ENCODE measurements around the gene DIAPH1. TPM values are rescaled to one million over a fixed set of nuclear protein-coding genes. Genes with fewer than 3 reads are reported as not detected.
A peak's percentile ranks its signal among the peaks of the same experiment; 100 is the strongest.

DIAPH1 gene
- total RNA-seq, 1 donor from 2014 or later = 118 TPM

DNA sequence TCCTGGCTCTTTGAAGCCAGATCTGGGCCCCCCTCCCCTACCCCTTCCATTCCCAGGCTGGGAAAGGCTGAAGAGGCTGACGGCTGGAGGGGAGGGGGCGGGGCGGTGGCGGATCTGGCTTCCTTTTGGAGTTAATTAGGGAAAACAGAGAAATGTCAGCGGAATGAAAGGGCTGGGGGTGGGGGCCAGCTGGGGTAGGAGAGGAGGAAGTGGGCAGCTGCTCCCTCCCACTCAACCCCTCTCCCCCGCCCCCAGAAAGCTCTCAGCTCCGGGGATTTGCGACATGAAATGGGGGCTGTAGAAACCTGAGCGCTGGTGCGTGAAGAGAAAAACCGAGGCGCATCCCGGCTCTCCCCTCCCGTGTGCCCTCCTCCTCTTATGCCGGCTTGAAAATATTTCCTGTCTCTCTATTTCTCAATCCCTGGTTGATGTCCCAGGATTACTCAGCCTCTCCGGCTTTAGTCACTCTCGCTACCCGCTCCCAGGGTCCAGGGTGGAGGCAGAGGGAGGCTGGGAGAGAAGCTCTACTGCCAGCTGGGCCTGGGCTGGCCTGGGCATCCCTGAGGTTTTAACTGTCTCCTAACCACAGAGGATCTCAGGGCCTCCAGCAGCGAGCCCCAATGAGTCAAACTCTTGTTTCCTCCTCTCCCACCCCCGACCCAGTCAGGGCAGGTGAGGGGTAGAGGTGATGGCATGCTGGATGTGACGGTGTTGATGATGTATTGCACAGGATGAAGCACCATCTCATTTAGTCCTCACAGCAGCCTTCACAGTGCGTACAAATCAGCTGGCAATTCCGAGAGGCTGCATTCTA lies 109.8 kb downstream of the DIAPH1 start:
- H3K4me1 ChIP-seq = peaks cover 52% of the 10 kb centered on the region

GRCh38 chr5:141508440-141508797 lies 110.4 kb downstream of the DIAPH1 start:
- TF ChIP-seq CTCF (IDR thresholded peaks at IDR 0.05) = no peak
- ATAC-seq (no peak), DNase-seq (no peak)

More for the DNA sequence above, 109.8 kb downstream of the DIAPH1 start:
- Histone ChIP-seq H3K9me3 (no peaks in the 10 kb centered on the region), H3K36me3 (peaks cover 37% of the 10 kb centered on the region), H3K27me3 (ENCODE audit: low read depth) (no peaks in the 10 kb centered on the region), H3K27ac (peak overlapping the region; percentile 76), H3K4me3 (peak overlapping the region; percentile 32)
- ATAC-seq (peak; percentile 22 to 27), DNase-seq (no peak)
- intact Hi-C loops (cut with DNase I) = no loop called here
- no peak for TF ChIP-seq CTCF (IDR thresholded peaks at IDR 0.05)

GRCh38 chr5:141507387-141508091 lies 111.3 kb downstream of the DIAPH1 start:
- peak in 1 of 2 donors; percentile 31 for ATAC-seq
- no peak for TF ChIP-seq CTCF (IDR thresholded peaks at IDR 0.05)
- DNase-seq = no peak
- Histone ChIP-seq H3K4me1 (peaks cover 37% of the 10 kb centered on the region), H3K4me3 (no peak overlapping the region), H3K36me3 (peaks cover 50% of the 10 kb centered on the region), H3K27me3 (ENCODE audit: low read depth) (no peaks in the 10 kb centered on the region), H3K27ac (peak overlapping the region; percentile 76), H3K9me3 (no peaks in the 10 kb centered on the region)
- intact Hi-C loops (cut with DNase I) = no loop called here

More at GRCh38 chr5:141508440-141508797, 110.4 kb downstream of the DIAPH1 start:
- Histone ChIP-seq H3K36me3 (peaks cover 41% of the 10 kb centered on the region), H3K4me1 (peaks cover 46% of the 10 kb centered on the region), H3K4me3 (peak overlapping the region; percentile 32), H3K9me3 (no peaks in the 10 kb centered on the region), H3K27ac (peak overlapping the region; percentile 76), H3K27me3 (ENCODE audit: low read depth) (no peaks in the 10 kb centered on the region)
- intact Hi-C loops (cut with DNase I) = no loop called here

- intact Hi-C loops (cut with DNase I) = no loop called here
- H3K27me3 ChIP-seq (ENCODE audit: low read depth) = no peaks in the 10 kb centered on the region
- peaks cover 32% of the 10 kb centered on the region for H3K4me1 ChIP-seq
- ATAC-seq (no peak), DNase-seq (no peak)
- no peaks in the 10 kb centered on the region for H3K9me3 ChIP-seq
- no peak for TF ChIP-seq CTCF (IDR thresholded peaks at IDR 0.05)
- H3K4me3 ChIP-seq = no peak overlapping the region
- peak overlapping the region; percentile 76 for H3K27ac ChIP-seq
- H3K36me3 ChIP-seq = peaks cover 46% of the 10 kb centered on the region
Measured at GRCh38 chr5:141506381-141507155, 112.2 kb downstream of the DIAPH1 start.

DNA sequence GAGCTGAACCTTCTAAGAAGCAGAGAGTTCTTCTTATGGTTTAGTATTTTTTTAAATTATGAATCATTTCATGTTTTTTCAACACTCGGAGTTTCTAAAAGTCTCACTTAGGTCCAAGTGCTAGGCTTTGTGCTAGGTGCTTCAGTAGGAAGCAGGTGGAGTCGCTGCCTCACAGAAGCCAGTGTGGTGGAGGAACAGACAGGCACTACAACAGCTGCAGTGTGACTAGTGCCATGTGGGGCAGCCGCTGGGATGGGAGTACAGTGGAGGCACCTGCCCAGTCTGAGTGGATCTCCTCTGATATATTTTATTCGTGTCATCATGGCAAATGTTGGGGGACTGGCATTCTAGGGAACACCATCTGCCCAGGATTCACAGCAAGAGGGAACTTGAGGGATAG lies 114.6 kb downstream of the DIAPH1 start:
- no peaks in the 10 kb centered on the region for H3K9me3 ChIP-seq
- H3K4me3 ChIP-seq = no peak overlapping the region
- H3K36me3 ChIP-seq = peaks cover 36% of the 10 kb centered on the region
- intact Hi-C loops (cut with DNase I) = no loop called here
- H3K27me3 ChIP-seq (ENCODE audit: low read depth) = no peaks in the 10 kb centered on the region
- no peak overlapping the region for H3K27ac ChIP-seq
- ATAC-seq = no peak
- no peak for DNase-seq
- TF ChIP-seq CTCF (IDR thresholded peaks at IDR 0.05) = no peak
- peaks cover 25% of the 10 kb centered on the region for H3K4me1 ChIP-seq

All from lower lobe of right lung (tissue), 2 donors.